Keratinocyte (primary cell): ENCODE data around the gene PPP1R1C.

Experiments
- CTCF ChIP-seq, 3 experiments: IDR thresholded peaks in 1 of 3; conservative IDR thresholded peaks in 1 of 3; optimal IDR thresholded peaks in 1 of 3; 2 replicates in 2 of 3; 3 replicates in 1 of 3; pipeline versions ENCODE3 to v1.5.1; 2011; ENCODE audit warnings: low read length in 3 of 3, mild to moderate bottlenecking in 3 of 3, moderate library complexity in 2 of 3, control low read depth in 1 of 3, inconsistent platforms in 1 of 3; ENCODE audit not compliant: insufficient read depth in 2 of 3; ENCODE audit errors: extremely low read depth in 1 of 3
- EZH2 ChIP-seq: IDR thresholded peaks from one replicate; pipeline ENCODE4 v1.6.1; 2012; ENCODE audit warnings: inconsistent platforms, mild to moderate bottlenecking, low read length, moderate library complexity

DNA sequence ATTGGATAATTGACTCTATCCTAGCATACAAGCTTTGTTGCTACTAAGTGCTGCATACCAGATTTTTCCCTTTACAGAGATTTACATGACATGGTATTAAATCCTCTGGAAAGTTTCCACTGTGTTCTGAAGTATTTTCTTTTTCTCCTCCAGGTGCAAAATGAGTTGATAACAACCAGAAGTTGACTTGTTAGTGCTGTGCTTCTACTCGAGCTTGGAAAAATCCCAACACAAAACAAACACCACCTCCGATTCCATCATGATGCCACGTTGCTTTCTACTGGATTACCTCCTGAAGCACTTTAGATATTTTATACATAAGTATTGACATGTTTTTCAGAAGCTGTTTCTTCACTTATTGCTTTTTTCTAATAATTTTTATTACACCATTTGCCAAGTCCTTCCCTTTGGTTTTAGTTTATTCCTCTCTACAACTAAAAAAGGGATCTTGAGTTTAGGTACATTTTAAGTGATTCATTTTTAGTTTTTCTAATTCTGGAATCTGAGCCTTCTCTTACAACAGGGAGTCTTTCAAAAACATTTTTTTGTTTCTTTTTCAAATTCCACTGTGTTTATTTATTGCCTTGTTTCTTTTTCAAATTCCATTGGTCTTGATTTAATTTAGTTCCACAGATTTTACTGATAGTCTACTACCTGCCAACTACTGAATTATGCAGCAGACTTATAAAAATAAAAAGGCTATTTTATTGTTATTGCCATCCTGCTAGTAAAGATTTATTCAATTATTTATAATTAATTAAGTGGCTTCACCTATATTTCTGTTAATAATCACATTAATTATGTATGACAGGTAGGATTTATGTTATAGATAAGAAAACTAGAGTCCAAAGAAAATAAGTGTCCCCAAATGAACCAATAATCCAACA, 143.4 kb downstream of the PPP1R1C start:
- TF ChIP-seq CTCF (optimal IDR thresholded peaks at IDR 0.05 in 1 of 3, IDR thresholded peaks at IDR 0.05 in 1 of 3, conservative IDR thresholded peaks at IDR 0.05 in 1 of 3; ENCODE audit: extremely low read depth in 1 of 3, insufficient read depth in 2 of 3, low read length in 3 of 3) (no peak), EZH2 (no peak)
